K562 (cell line): ENCODE data around the gene POLR3C. TPM values are rescaled to one million over a fixed set of nuclear protein-coding genes. Genes with fewer than 3 reads are reported as not detected.
A peak's percentile ranks its signal among the peaks of the same experiment; 100 is the strongest.

ENCODE experiments used
- BACH1 ChIP-seq: fragments of 200-800 bp; sonication (Bioruptor generic); IDR thresholded peaks from 2 replicates; pipeline ENCODE4 v1.6.1; 2016; ENCODE audit warnings: missing genetic modification characterization, missing compliant biosample characterization
- CHD1 ChIP-seq: fragments of 200-600 bp; sonication (generic); IDR thresholded peaks from one replicate; pipeline ENCODE4 v1.6.1; 2012; ENCODE audit warnings: mild to moderate bottlenecking, moderate library complexity, low read length, inconsistent platforms
- ETV1 ChIP-seq: fragments of 450-650 bp; conservative IDR thresholded peaks from 2 replicates; pipeline ENCODE4 v1.6.1; 2016; ENCODE audit warnings: missing genetic modification characterization, control low read depth, low read depth, missing compliant biosample characterization
- FOXK2 ChIP-seq, 2 experiments: fragments of 450-650 bp; IDR thresholded peaks in 1 of 2; conservative IDR thresholded peaks in 1 of 2; 2 replicates each; pipeline ENCODE4 v1.6.1; 2016; ENCODE audit warnings: low read depth in 2 of 2, mild to moderate bottlenecking in 1 of 2
- GABPA ChIP-seq: fragments of 200-800 bp; sonication (Bioruptor generic); conservative IDR thresholded peaks from 2 replicates; pipeline ENCODE4 v1.6.1; 2016; ENCODE audit warnings: low read depth, missing genetic modification characterization, missing compliant biosample characterization
- HOXB6 ChIP-seq: fragments of 250-450 bp; sonication (Bioruptor Pico); IDR thresholded peaks from 2 replicates; pipeline ENCODE4 v1.5.1; 2022; ENCODE audit warnings: mild to moderate bottlenecking, borderline replicate concordance
- LEF1 ChIP-seq: fragments of 450-650 bp; IDR thresholded peaks from 2 replicates; pipeline ENCODE4 v1.6.1; 2016; ENCODE audit warnings: mild to moderate bottlenecking
- NEUROD1 ChIP-seq: fragments of 150-350 bp; IDR thresholded peaks from 2 replicates; pipeline ENCODE4 v1.6.1; 2014; ENCODE audit warnings: borderline replicate concordance, low read length, low read depth; ENCODE audit not compliant: partially characterized antibody
- PPARD ChIP-seq: fragments of 250-450 bp; sonication (Bioruptor Pico); IDR thresholded peaks from 2 replicates; pipeline ENCODE4 v1.8.0; 2022; ENCODE audit warnings: inconsistent platforms, mild to moderate bottlenecking, moderate library complexity
- TAF9B ChIP-seq: fragments of 450-650 bp; IDR thresholded peaks from 2 replicates; pipeline ENCODE4 v1.6.1; 2018; ENCODE audit warnings: mild to moderate bottlenecking; ENCODE audit not compliant: partially characterized antibody
- ZBTB11 ChIP-seq, 3 experiments: fragments of 200-800 bp in 1 of 3; fragments of 250-450 bp in 1 of 3; fragments of 450-650 bp in 1 of 3; sonication (Bioruptor Pico) in 1 of 3; sonication (Bioruptor generic) in 1 of 3; formaldehyde crosslinking in 1 of 3; IDR thresholded peaks; 2 replicates each; pipeline versions ENCODE4 v1.6.1 to v1.8.0; 2016 to 2022; ENCODE audit warnings: mild to moderate bottlenecking in 2 of 3, missing genetic modification characterization in 2 of 3, missing compliant biosample characterization in 1 of 3, moderate library complexity in 1 of 3
- ZNF121 ChIP-seq: sonication (generic); formaldehyde crosslinking; conservative IDR thresholded peaks from 2 replicates; pipeline ENCODE4 v1.8.0; 2022; ENCODE audit warnings: missing genetic modification reagents
- ZNF217 ChIP-seq: sonication (generic); formaldehyde crosslinking; IDR thresholded peaks from 2 replicates; pipeline ENCODE4 v1.8.0; 2022; ENCODE audit warnings: mild to moderate bottlenecking, missing genetic modification reagents
- ZNF518B ChIP-seq: fragments of 250-450 bp; sonication (Bioruptor Pico); IDR thresholded peaks from 2 replicates; pipeline ENCODE4 v1.5.0; 2021; ENCODE audit warnings: mild to moderate bottlenecking, moderate library complexity
- ZNF76 ChIP-seq: fragments of 250-450 bp; sonication (Bioruptor Pico); IDR thresholded peaks from 2 replicates; pipeline ENCODE4 v1.4.0; 2020; ENCODE audit warnings: mild to moderate bottlenecking, moderate library complexity, borderline replicate concordance
- polyA plus RNA-seq, 8 experiments: library from polyadenylated mRNA; depleted of rRNA in 4 of 8; stranded (reverse) in 5 of 8; unstranded in 3 of 8; fragments of >200 nt; fragmentation: Nextera tagmentation in 2 of 8; fragmentation: Illumina TruSeq in 1 of 8; extraction: Ambion mirVana in 2 of 8; extraction: Trizol in 1 of 8; gene quantifications; 2 replicates each; pipeline versions ENCODE4 v1.2.1 to v1.2.3, GENCODE V29; 2011 to 2014; ENCODE audit warnings: inconsistent platforms in 1 of 8, missing spikeins in 1 of 8
- total RNA-seq, 7 experiments: library from RNA; depleted of rRNA in 6 of 7; stranded (reverse); fragments of >200 nt in 6 of 7; fragmentation: Illumina TruSeq in 2 of 7; extraction: Trizol in 2 of 7; gene quantifications; 2 replicates each; pipeline versions ENCODE4 v1.2.1 to v1.2.3, GENCODE V29; 2011 to 2021; ENCODE audit warnings: low replicate concordance in 1 of 7
- TF ChIP-seq, protein P1 (sequence below): sonication (generic); formaldehyde crosslinking; IDR thresholded peaks from 2 replicates; pipeline ENCODE4 v1.8.0; 2022; ENCODE audit warnings: mild to moderate bottlenecking, missing genetic modification reagents

POLR3C gene
- total and polyA plus RNA-seq, 9 of the 15 experiments (the other 6 are each of a cell fraction or from before 2014, with no cell fraction given), result 19.7 to 64.1 (median 45.2) TPM

- TF ChIP-seq BACH1 (tag) (no peak), ZNF121 (CRISPR knock-in tag) (no peak), LEF1 (no peak), HOXB6 (CRISPR knock-in tag) (no peak), ZNF76 (CRISPR knock-in tag) (no peak), FOXK2 (conservative IDR thresholded peaks at IDR 0.05 in 1 of 2, IDR thresholded peaks at IDR 0.05 in 1 of 2; ENCODE audit: low read depth in 2 of 2) (no peak), GABPA (tag) (0 out of 2 replicates have a peak, but pooled peaks have one; percentile 17), ETV1 (no peak), ZBTB11 (CRISPR knock-in tag; IDR thresholded peaks at IDR 0.05) (no peak), ZNF518B (no peak), NEUROD1 (no peak), CHD1 (no peak), PPARD (CRISPR knock-in tag) (no peak), ZNF217 (CRISPR knock-in tag) (no peak), TAF9B (no peak)
- TF ChIP-seq, protein P1, sequence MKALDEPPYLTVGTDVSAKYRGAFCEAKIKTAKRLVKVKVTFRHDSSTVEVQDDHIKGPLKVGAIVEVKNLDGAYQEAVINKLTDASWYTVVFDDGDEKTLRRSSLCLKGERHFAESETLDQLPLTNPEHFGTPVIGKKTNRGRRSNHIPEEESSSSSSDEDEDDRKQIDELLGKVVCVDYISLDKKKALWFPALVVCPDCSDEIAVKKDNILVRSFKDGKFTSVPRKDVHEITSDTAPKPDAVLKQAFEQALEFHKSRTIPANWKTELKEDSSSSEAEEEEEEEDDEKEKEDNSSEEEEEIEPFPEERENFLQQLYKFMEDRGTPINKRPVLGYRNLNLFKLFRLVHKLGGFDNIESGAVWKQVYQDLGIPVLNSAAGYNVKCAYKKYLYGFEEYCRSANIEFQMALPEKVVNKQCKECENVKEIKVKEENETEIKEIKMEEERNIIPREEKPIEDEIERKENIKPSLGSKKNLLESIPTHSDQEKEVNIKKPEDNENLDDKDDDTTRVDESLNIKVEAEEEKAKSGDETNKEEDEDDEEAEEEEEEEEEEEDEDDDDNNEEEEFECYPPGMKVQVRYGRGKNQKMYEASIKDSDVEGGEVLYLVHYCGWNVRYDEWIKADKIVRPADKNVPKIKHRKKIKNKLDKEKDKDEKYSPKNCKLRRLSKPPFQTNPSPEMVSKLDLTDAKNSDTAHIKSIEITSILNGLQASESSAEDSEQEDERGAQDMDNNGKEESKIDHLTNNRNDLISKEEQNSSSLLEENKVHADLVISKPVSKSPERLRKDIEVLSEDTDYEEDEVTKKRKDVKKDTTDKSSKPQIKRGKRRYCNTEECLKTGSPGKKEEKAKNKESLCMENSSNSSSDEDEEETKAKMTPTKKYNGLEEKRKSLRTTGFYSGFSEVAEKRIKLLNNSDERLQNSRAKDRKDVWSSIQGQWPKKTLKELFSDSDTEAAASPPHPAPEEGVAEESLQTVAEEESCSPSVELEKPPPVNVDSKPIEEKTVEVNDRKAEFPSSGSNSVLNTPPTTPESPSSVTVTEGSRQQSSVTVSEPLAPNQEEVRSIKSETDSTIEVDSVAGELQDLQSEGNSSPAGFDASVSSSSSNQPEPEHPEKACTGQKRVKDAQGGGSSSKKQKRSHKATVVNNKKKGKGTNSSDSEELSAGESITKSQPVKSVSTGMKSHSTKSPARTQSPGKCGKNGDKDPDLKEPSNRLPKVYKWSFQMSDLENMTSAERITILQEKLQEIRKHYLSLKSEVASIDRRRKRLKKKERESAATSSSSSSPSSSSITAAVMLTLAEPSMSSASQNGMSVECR (CRISPR knock-in tag), result peak; percentile 56; the same call in 1 of the 2 replicates
Measured at GRCh38 chr1:145859491-145860023, 35.6 kb downstream of the POLR3C start (continued).
